ENCODE results near the gene GVQW3. TPM values are rescaled to one million over a fixed set of nuclear protein-coding genes. Genes with fewer than 3 reads are reported as not detected.

Gene GVQW3
- polyA plus RNA-seq, 1 donor (not counting 4 experiments of a cell fraction or from before 2014, with no cell fraction given): 0.80 TPM

- Histone ChIP-seq H3K4me1 (ENCODE audit: control insufficient read depth, extremely low read depth, insufficient read depth, low read length) (no peaks in the 10 kb centered on the region), H4K20me1 (ENCODE audit: control insufficient read depth, extremely low read depth, insufficient read depth, low read length) (no peaks in the 10 kb centered on the region), H3K9me1 (ENCODE audit: control insufficient read depth, extremely low read depth, insufficient read depth, low read length) (no peaks in the 10 kb centered on the region), H3K27ac (ENCODE audit: control insufficient read depth, insufficient read depth, low read length) (no peak overlapping the region), H3K79me2 (ENCODE audit: control insufficient read depth, insufficient read depth, low read length) (no peaks in the 10 kb centered on the region), H2AFZ (ENCODE audit: control insufficient read depth, low read length) (no peak overlapping the region), H3K4me3 (ENCODE audit: control insufficient read depth in 2 of 3, extremely low read depth in 1 of 3, insufficient read depth in 2 of 3, low read depth in 1 of 3, low read length in 3 of 3) (no peak overlapping the region), H3K27me3 (ENCODE audit: control insufficient read depth, extremely low read depth, insufficient read depth, low read length) (no peaks in the 10 kb centered on the region), H3K36me3 (ENCODE audit: control insufficient read depth in 2 of 2, extremely low read depth in 1 of 2, insufficient read depth in 2 of 2, low read length in 2 of 2) (no peaks in the 10 kb centered on the region), H3K4me2 (ENCODE audit: control insufficient read depth, extremely low read depth, insufficient read depth, low read depth, low read length) (no peak overlapping the region), H3K9ac (ENCODE audit: control insufficient read depth, extremely low read depth, insufficient read depth, low read length) (no peak overlapping the region), H3K9me3 (ENCODE audit: control insufficient read depth, low read depth, low read length) (no peaks in the 10 kb centered on the region)
- DNase-seq (ENCODE audit: low read depth, low spot score): no peak
- FAIRE-seq: no peak
- dilution Hi-C loops (cut with MboI; ENCODE audit: extremely low pct_ligation_motif_present, low sequenced_read_pairs): no loop called here
- TF ChIP-seq EZH2 (IDR thresholded peaks at IDR 0.05; ENCODE audit: low read length): no peak
- TF ChIP-seq CTCF (optimal IDR thresholded peaks at IDR 0.05 in 1 of 3, IDR thresholded peaks at IDR 0.05 in 1 of 3, conservative IDR thresholded peaks at IDR 0.05 in 1 of 3; ENCODE audit: extremely low read depth in 1 of 3, insufficient read depth in 2 of 3, low read length in 3 of 3): no peak
These were observed 43.8 kb downstream of the GVQW3 start for GRCh38 chr11:76424891-76425290.

DNA sequence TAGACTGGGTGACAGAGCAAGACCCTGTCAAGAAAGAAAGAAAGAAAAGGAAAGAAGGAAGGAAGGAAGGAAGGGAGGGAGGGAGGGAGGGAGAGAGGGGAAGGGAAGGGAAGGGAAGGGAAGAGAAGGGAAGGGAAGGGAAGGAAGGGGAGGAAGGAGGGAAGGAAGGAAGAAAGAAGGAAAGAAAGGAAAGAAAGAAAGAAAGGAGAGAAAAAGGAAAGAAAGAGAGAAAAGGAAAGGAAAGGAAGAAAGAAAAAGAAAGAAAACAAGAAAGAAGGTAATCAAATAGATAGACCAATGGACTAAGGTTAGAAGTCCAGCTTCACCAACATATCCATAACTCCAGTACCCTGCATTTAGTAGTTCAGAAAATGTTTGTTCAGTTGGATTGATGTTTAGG lies 45.5 kb downstream of the GVQW3 start:
- H3K4me3 ChIP-seq (ENCODE audit: control insufficient read depth in 2 of 3, extremely low read depth in 1 of 3, insufficient read depth in 2 of 3, low read depth in 1 of 3, low read length in 3 of 3): no peak overlapping the region
- H4K20me1 ChIP-seq (ENCODE audit: control insufficient read depth, extremely low read depth, insufficient read depth, low read length): no peaks in the 10 kb centered on the region
- no peak overlapping the region for H3K4me2 ChIP-seq (ENCODE audit: control insufficient read depth, extremely low read depth, insufficient read depth, low read depth, low read length)
- H3K79me2 ChIP-seq (ENCODE audit: control insufficient read depth, insufficient read depth, low read length): no peaks in the 10 kb centered on the region
- dilution Hi-C loops (cut with MboI; ENCODE audit: extremely low pct_ligation_motif_present, low sequenced_read_pairs): no loop called here
- H3K9me1 ChIP-seq (ENCODE audit: control insufficient read depth, extremely low read depth, insufficient read depth, low read length): no peaks in the 10 kb centered on the region
- no peaks in the 10 kb centered on the region for H3K9me3 ChIP-seq (ENCODE audit: control insufficient read depth, low read depth, low read length)
- H2AFZ ChIP-seq (ENCODE audit: control insufficient read depth, low read length): no peak overlapping the region
- FAIRE-seq: no peak
- no peak for TF ChIP-seq CTCF (optimal IDR thresholded peaks at IDR 0.05 in 1 of 3, IDR thresholded peaks at IDR 0.05 in 1 of 3, conservative IDR thresholded peaks at IDR 0.05 in 1 of 3; ENCODE audit: extremely low read depth in 1 of 3, insufficient read depth in 2 of 3, low read length in 3 of 3)
- TF ChIP-seq EZH2 (IDR thresholded peaks at IDR 0.05; ENCODE audit: low read length): no peak
- H3K9ac ChIP-seq (ENCODE audit: control insufficient read depth, extremely low read depth, insufficient read depth, low read length): no peak overlapping the region
- H3K27ac ChIP-seq (ENCODE audit: control insufficient read depth, insufficient read depth, low read length): no peak overlapping the region
- H3K36me3 ChIP-seq (ENCODE audit: control insufficient read depth in 2 of 2, extremely low read depth in 1 of 2, insufficient read depth in 2 of 2, low read length in 2 of 2): no peaks in the 10 kb centered on the region
- H3K4me1 ChIP-seq (ENCODE audit: control insufficient read depth, extremely low read depth, insufficient read depth, low read length): no peaks in the 10 kb centered on the region
- H3K27me3 ChIP-seq (ENCODE audit: control insufficient read depth, extremely low read depth, insufficient read depth, low read length): no peaks in the 10 kb centered on the region
- no peak for DNase-seq (ENCODE audit: low read depth, low spot score)
